ENCODE results near the gene RFX8.
"Not testable (repeated sequence)": the region's sequence is repeated elsewhere in the genome, so short reads cannot be mapped to it uniquely, and the experiment has no call there.

The RFX8 gene

DNA sequence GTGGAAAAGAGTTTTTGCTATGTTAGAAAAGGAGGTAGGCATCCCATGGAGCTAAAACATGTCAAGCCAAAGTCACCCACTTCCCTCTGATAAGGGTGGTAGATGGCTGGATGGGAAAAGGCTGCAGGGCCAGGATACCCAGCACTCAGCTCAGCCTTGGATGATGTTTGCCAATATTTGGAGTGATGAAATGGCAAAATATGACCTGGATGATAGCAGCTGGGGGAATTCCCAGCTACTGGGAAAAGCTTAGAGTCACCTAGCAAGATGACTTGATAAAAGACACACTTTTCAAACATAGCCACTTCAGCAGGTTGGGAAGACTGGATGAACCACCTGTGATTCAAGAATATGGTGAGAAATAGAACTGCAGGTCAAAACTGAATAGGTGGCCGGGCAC lies 10.1 kb downstream of the RFX8 start:
- no peak for DNase-seq (ENCODE audit: low read depth)
- H3K4me3 ChIP-seq (ENCODE audit: low read depth, low read length), result no peak overlapping the region

DNA sequence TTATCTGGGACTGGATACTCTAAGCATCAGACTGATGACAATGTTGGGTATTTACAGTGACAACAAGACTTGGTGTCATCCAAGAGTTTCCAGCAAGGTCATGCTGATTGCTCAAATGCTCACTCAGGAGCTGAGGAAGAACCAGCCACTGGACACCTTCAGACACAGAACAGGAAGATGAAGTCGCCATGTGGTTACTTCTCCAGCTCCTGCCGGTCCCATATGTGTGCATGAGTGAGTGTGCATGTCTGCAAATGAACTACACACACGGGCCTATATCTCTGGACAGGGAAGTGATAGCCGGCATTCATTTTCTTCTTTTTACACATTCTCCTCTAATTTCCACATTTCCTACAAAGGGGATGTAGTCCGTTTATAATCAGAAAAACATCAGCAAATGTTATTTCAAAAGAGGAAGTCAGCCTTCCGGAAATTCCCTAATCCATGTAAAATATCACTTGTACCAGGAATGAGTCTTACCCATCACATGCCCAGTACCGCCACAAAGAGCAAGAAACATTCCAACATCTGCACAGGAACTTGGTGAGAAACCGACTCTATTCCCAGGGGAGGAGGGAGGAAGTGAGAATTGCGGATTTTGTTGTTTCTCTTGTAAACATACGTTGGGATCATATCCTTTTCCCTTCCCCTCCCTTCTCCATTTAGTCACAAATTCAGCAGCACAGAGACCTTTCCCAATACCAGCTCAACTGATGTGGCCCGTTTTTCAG lies 10.8 kb downstream of the RFX8 start:
- no peak overlapping the region for H3K4me3 ChIP-seq (ENCODE audit: low read depth, low read length)
- TF ChIP-seq, protein P1, sequence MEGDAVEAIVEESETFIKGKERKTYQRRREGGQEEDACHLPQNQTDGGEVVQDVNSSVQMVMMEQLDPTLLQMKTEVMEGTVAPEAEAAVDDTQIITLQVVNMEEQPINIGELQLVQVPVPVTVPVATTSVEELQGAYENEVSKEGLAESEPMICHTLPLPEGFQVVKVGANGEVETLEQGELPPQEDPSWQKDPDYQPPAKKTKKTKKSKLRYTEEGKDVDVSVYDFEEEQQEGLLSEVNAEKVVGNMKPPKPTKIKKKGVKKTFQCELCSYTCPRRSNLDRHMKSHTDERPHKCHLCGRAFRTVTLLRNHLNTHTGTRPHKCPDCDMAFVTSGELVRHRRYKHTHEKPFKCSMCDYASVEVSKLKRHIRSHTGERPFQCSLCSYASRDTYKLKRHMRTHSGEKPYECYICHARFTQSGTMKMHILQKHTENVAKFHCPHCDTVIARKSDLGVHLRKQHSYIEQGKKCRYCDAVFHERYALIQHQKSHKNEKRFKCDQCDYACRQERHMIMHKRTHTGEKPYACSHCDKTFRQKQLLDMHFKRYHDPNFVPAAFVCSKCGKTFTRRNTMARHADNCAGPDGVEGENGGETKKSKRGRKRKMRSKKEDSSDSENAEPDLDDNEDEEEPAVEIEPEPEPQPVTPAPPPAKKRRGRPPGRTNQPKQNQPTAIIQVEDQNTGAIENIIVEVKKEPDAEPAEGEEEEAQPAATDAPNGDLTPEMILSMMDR (IDR thresholded peaks at IDR 0.05; ENCODE audit: control insufficient read depth, extremely low read depth, insufficient read depth), result no peak
- DNase-seq (ENCODE audit: low read depth), result no peak

More for the DNA sequence above, 10.1 kb downstream of the RFX8 start:
- TF ChIP-seq, protein P1 (IDR thresholded peaks at IDR 0.05; ENCODE audit: control insufficient read depth, extremely low read depth, insufficient read depth), result no peak

DNA sequence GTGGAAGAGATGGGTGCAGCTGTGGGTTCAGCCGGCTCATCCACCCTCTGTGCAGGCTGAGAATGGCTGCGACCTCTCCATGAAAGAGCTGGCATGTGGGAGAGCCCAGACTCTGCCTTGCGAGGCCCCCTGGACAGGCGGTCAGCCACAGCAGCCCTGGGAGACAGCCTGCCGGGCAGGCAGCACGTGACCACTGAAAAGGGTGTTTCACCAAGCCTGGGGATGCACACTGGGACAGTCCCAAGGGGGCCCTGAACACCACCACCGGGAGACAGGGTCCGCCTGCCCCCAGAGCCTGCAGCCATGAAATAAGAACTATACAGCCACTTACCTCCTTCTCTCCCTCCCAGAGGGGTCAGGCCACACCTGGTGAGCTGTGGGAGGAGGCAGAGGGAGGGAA lies 11.5 kb downstream of the RFX8 start:
- DNase-seq (ENCODE audit: low read depth), result no peak
- TF ChIP-seq, protein P1 (IDR thresholded peaks at IDR 0.05; ENCODE audit: control insufficient read depth, extremely low read depth, insufficient read depth), result no peak
- H3K4me3 ChIP-seq (ENCODE audit: low read depth, low read length), result no peak overlapping the region

DNA sequence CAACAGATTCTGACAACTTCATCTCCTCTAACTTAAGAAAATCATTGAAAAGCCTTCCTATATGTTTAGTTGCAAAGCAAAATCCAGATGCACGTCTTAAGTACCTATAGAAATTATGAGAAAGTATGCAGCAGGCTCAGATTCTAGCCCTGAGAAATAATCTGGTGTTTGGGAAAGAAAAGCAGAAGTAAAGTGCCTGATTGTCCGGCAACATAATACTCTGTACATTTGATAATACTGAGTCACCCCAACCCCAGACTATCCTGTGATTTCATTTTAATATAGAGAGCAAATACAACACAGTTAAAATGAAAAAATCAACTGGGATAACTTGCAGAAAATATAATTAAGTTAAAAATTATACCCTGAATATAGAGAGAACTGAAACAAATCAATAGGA lies 13.5 kb downstream of the RFX8 start:
- H3K4me3 ChIP-seq (ENCODE audit: low read depth, low read length), result no peak overlapping the region
- no peak for DNase-seq (ENCODE audit: low read depth)
- TF ChIP-seq, protein P1 (IDR thresholded peaks at IDR 0.05; ENCODE audit: control insufficient read depth, extremely low read depth, insufficient read depth), result no peak

DNA sequence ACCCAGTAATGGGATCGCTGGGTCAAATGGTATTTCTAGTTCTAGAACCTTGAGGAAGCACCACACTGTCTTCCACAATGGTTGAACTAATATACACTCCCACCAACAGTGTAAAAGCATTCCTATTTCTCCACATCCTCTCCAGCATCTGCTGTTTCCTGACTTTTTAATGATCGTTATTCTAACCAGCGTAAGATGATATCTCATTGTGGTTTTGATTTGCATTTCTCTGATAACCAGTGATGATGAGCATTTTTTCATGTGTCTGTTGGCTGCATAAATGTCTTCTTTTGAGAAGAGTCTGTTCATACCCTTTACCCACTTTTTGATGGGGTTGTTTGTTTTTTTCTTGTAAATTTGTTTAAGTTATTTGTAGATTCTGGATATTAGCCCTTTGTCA lies 20.5 kb downstream of the RFX8 start:
- not testable (repeated sequence) for DNase-seq (ENCODE audit: low read depth)

DNA sequence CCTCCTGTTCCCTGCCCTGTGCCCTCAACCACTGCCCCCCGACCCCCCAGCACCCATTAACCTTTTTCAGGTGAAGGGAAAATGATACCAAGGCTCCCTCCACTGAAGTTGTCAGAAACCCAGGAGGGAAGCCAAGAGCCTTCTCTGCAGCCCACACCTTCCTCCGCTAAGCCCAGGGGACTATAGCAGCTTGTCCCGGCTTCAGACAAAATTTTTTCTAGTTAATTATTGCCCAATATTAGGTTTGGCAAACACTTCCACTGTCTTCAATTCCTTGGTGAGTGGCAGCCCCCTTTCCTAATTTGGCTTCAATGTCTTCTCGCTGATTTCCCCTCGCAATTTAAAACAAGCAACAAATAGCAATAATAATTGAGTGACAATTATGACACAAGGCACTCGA lies 23.9 kb downstream of the RFX8 start:
- H3K4me3 ChIP-seq (ENCODE audit: low read depth, low read length), result no peak overlapping the region
- TF ChIP-seq, protein P1 (IDR thresholded peaks at IDR 0.05; ENCODE audit: control insufficient read depth, extremely low read depth, insufficient read depth), result no peak
- no peak for DNase-seq (ENCODE audit: low read depth)

More for the DNA sequence above, 20.5 kb downstream of the RFX8 start:
- not testable (repeated sequence) for H3K4me3 ChIP-seq (ENCODE audit: low read depth, low read length)

DNA sequence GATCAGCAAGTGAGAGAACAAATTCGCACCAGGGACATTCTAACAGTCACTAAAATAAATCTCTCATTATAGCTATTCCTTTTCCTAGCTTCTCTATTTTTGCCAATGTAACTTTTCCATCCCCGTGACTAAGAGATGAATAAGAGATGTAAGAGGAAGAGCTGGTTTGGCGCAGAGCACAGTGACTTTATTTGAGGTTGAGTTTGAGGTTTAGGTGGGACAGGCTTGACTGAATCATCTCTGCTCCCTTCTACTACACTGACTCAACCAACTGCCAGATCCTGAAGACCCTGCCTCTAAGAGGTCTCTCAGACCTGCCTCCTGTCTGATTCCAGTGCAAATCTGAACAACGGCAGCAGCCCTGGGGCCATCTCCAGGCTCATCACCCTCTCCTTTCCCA lies 28.0 kb downstream of the RFX8 start:
- no peak overlapping the region for H3K4me3 ChIP-seq (ENCODE audit: low read depth, low read length)
- TF ChIP-seq, protein P1 (IDR thresholded peaks at IDR 0.05; ENCODE audit: control insufficient read depth, extremely low read depth, insufficient read depth), result no peak
- DNase-seq (ENCODE audit: low read depth), result no peak

Measured in LNCaP clone FGC (cell line).